Gastrocnemius medialis (tissue), 4 donors: ENCODE data around the gene DHRS3.

Experiments used
- POLR2A ChIP-seq, 2 donors: fragments of 450-650 bp; IDR thresholded peaks; one replicate each; pipeline ENCODE4 v1.6.1; 2017; ENCODE audit warnings: antibody characterized with exemption in 2 of 2, mild to moderate bottlenecking in 2 of 2, moderate library complexity in 2 of 2
- TF ChIP-seq, protein P1 (sequence below), 5 experiments: fragments of 450-650 bp in 3 of 5; fragments of 200-600 bp in 2 of 5; sonication (generic) in 2 of 5; IDR thresholded peaks in 4 of 5; conservative IDR thresholded peaks in 1 of 5; 1 replicate in 4 of 5; 2 replicates in 1 of 5; pipeline ENCODE4 v1.5.1; 2016 to 2019; ENCODE audit warnings: antibody characterized with exemption in 5 of 5, mild to moderate bottlenecking in 3 of 5, moderate library complexity in 3 of 5

GRCh38 chr1:12573015-12573825, 44.8 kb downstream of the DHRS3 start:
- no peak for TF ChIP-seq POLR2A (IDR thresholded peaks at IDR 0.05)
- TF ChIP-seq, protein P1, sequence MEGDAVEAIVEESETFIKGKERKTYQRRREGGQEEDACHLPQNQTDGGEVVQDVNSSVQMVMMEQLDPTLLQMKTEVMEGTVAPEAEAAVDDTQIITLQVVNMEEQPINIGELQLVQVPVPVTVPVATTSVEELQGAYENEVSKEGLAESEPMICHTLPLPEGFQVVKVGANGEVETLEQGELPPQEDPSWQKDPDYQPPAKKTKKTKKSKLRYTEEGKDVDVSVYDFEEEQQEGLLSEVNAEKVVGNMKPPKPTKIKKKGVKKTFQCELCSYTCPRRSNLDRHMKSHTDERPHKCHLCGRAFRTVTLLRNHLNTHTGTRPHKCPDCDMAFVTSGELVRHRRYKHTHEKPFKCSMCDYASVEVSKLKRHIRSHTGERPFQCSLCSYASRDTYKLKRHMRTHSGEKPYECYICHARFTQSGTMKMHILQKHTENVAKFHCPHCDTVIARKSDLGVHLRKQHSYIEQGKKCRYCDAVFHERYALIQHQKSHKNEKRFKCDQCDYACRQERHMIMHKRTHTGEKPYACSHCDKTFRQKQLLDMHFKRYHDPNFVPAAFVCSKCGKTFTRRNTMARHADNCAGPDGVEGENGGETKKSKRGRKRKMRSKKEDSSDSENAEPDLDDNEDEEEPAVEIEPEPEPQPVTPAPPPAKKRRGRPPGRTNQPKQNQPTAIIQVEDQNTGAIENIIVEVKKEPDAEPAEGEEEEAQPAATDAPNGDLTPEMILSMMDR (IDR thresholded peaks at IDR 0.05 in 4 of 5, conservative IDR thresholded peaks at IDR 0.05 in 1 of 5) = no peak
